HG03175 (cell line): ENCODE data around the gene BEST4.
"Not testable (repeated sequence)": the region's sequence is repeated elsewhere in the genome, so short reads cannot be mapped to it uniquely, and the experiment has no call there.

ENCODE experiments used
- ATAC-seq: cut with Tn5 transposase; IDR thresholded peaks from one replicate; pipeline ENCODE4 v1.9.1; 2021; ENCODE audit warnings: mild to moderate bottlenecking, moderate library complexity; ENCODE audit not compliant: unreplicated experiment

Gene BEST4

GRCh38 chr1:44803062-44803311, 15.0 kb upstream of the BEST4 start:
- no peak for ATAC-seq

GRCh38 chr1:44802306-44803061, 14.5 kb upstream of the BEST4 start:
- ATAC-seq = no peak

- no peak for ATAC-seq
Observed at GRCh38 chr1:44801491-44802305, 13.7 kb upstream of the BEST4 start.

- peak; percentile 90 for ATAC-seq
Observed at GRCh38 chr1:44799770-44800584, 12.0 kb upstream of the BEST4 start, which contains the start of gene PLK3. TSS of gene PLK3 (plus strand) at chr1:44800377. CDS start at chr1:44800464, 87 bp downstream.

GRCh38 chr1:44798481-44799365, 10.8 kb upstream of the BEST4 start:
- ATAC-seq = no peak

- not testable (repeated sequence) for ATAC-seq
Observed at GRCh38 chr1:44797886-44798285, 9.9 kb upstream of the BEST4 start.

- no peak for ATAC-seq
Observed at GRCh38 chr1:44792736-44793502, 4.9 kb upstream of the BEST4 start.

GRCh38 chr1:44790968-44791801, 3.2 kb upstream of the BEST4 start:
- no peak for ATAC-seq

GRCh38 chr1:44787506-44787905, 464 bp downstream of the BEST4 start:
- no peak for ATAC-seq

- ATAC-seq = no peak
Observed at GRCh38 chr1:44786841-44787426, 1.0 kb downstream of the BEST4 start.

GRCh38 chr1:44786138-44786840, 1.7 kb downstream of the BEST4 start:
- peak; percentile 57 for ATAC-seq

- peak; percentile 5 for ATAC-seq
Observed at GRCh38 chr1:44785501-44786137, 2.4 kb downstream of the BEST4 start.

GRCh38 chr1:44785029-44785380, 3.0 kb downstream of the BEST4 start:
- ATAC-seq = no peak

- ATAC-seq = no peak
Observed at GRCh38 chr1:44784094-44785028, 3.6 kb downstream of the BEST4 start.

GRCh38 chr1:44783697-44784093, 4.3 kb downstream of the BEST4 start:
- no peak for ATAC-seq

- no peak for ATAC-seq
Observed at GRCh38 chr1:44780583-44781121, 7.3 kb downstream of the BEST4 start.
